Measurements from ENCODE around the gene OTOP2.

GRCh38 chr17:74920642-74921025 lies 3.4 kb upstream of the OTOP2 start:
- TF ChIP-seq BHLHE40 (IDR thresholded peaks at IDR 0.05; ENCODE audit: low read depth, low read length) (no peak), MXI1 (IDR thresholded peaks at IDR 0.05; ENCODE audit: borderline replicate concordance, low read depth, low read length) (no peak), CTCF (conservative IDR thresholded peaks at IDR 0.05; ENCODE audit: low read depth, low read length) (no peak), POLR2A (IDR thresholded peaks at IDR 0.05; ENCODE audit: low read depth, low read length) (no peak)

Data from IMR-90 (cell line).